Suppressor macrophage treated with lipopolysaccharide for 4 hours (primary cell): ENCODE measurements around the gene PAX2.

ENCODE experiments used
- DNase-seq: peaks from one replicate; pipeline ENCODE4 v3.0.0-alpha.2; 2020

The PAX2 gene

DNA sequence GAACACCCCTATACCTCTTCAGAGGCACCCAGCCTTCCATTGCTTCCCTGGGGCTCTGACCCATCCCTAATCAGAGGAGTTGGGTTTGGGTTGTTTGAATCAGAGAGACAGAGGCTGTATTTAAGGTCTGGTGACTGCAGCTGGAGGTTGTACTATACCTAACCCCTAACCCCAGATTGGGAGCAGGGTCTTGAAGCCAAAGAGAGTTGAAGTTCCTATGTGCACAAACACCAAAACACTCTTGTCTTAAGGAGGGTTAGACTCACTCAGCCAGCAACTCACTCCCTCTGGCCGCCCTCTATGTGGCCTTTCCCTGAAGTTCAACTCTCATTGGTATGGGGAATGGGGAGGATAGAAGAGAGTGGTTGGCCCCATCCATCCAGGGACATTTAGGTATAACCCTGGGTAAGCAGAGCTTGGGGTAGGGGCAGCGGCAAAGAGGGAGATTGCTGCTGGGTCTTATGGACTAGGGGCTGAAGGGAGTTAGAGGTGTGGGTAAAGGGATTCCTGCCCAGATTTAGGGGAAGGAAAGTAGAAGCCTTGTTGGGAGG lies 80.0 kb downstream of the PAX2 start:
- DNase-seq, result no peak

- DNase-seq, result no peak
Observed at GRCh38 chr10:100826031-100826651, 80.8 kb downstream of the PAX2 start.

GRCh38 chr10:100826661-100826982 lies 81.2 kb downstream of the PAX2 start:
- no peak for DNase-seq

DNA sequence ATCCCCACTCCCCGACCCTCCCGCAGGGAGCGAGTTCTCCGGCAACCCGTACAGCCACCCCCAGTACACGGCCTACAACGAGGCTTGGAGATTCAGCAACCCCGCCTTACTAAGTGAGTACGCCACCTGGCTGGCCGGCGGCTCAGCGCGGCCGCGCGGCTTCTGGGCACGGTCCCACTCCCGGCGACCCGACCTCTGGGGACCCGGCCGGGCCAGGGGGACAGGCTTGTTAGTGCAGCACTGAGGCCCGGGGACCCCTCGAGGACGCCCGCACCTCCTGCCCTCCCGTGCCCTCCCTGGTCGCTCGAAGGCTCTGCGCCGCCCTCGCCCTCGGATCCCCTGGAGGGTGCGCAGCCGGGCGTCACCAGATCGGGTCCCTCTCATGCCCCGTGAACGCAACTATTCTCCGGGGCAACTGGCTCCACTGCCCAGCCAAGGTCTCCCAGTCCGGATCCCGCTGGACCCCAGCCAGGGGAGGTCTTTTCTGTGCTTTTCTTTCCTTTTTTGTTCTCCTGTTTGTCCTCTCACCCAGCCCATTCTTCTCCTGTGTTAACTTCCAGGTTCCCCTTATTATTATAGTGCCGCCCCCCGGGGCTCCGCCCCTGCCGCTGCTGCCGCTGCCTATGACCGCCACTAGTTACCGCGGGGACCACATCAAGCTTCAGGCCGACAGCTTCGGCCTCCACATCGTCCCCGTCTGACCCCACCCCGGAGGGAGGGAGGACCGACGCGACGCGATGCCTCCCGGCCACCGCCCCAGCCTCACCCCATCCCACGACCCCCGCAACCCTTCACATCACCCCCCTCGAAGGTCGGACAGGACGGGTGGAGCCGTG lies 81.8 kb downstream of the PAX2 start:
- DNase-seq, result no peak

DNA sequence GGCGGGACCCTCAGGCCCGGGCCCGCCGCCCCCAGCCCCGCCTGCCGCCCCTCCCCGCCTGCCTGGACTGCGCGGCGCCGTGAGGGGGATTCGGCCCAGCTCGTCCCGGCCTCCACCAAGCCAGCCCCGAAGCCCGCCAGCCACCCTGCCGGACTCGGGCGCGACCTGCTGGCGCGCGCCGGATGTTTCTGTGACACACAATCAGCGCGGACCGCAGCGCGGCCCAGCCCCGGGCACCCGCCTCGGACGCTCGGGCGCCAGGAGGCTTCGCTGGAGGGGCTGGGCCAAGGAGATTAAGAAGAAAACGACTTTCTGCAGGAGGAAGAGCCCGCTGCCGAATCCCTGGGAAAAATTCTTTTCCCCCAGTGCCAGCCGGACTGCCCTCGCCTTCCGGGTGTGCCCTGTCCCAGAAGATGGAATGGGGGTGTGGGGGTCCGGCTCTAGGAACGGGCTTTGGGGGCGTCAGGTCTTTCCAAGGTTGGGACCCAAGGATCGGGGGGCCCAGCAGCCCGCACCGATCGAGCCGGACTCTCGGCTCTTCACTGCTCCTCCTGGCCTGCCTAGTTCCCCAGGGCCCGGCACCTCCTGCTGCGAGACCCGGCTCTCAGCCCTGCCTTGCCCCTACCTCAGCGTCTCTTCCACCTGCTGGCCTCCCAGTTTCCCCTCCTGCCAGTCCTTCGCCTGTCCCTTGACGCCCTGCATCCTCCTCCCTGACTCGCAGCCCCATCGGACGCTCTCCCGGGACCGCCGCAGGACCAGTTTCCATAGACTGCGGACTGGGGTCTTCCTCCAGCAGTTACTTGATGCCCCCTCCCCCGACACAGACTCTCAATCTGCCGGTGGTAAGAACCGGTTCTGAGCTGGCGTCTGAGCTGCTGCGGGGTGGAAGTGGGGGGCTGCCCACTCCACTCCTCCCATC lies 82.7 kb downstream of the PAX2 start:
- peak; percentile 40 for DNase-seq

DNA sequence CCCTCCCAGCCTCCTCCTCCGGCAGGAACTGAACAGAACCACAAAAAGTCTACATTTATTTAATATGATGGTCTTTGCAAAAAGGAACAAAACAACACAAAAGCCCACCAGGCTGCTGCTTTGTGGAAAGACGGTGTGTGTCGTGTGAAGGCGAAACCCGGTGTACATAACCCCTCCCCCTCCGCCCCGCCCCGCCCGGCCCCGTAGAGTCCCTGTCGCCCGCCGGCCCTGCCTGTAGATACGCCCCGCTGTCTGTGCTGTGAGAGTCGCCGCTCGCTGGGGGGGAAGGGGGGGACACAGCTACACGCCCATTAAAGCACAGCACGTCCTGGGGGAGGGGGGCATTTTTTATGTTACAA lies 83.3 kb downstream of the PAX2 start:
- DNase-seq, result no peak

DNA sequence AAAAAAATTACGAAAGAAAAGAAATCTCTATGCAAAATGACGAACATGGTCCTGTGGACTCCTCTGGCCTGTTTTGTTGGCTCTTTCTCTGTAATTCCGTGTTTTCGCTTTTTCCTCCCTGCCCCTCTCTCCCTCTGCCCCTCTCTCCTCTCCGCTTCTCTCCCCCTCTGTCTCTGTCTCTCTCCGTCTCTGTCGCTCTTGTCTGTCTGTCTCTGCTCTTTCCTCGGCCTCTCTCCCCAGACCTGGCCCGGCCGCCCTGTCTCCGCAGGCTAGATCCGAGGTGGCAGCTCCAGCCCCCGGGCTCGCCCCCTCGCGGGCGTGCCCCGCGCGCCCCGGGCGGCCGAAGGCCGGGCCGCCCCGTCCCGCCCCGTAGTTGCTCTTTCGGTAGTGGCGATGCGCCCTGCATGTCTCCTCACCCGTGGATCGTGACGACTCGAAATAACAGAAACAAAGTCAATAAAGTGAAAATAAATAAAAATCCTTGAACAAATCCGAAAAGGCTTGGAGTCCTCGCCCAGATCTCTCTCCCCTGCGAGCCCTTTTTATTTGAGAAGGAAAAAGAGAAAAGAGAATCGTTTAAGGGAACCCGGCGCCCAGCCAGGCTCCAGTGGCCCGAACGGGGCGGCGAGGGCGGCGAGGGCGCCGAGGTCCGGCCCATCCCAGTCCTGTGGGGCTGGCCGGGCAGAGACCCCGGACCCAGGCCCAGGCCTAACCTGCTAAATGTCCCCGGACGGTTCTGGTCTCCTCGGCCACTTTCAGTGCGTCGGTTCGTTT lies 83.9 kb downstream of the PAX2 start:
- no peak for DNase-seq

DNA sequence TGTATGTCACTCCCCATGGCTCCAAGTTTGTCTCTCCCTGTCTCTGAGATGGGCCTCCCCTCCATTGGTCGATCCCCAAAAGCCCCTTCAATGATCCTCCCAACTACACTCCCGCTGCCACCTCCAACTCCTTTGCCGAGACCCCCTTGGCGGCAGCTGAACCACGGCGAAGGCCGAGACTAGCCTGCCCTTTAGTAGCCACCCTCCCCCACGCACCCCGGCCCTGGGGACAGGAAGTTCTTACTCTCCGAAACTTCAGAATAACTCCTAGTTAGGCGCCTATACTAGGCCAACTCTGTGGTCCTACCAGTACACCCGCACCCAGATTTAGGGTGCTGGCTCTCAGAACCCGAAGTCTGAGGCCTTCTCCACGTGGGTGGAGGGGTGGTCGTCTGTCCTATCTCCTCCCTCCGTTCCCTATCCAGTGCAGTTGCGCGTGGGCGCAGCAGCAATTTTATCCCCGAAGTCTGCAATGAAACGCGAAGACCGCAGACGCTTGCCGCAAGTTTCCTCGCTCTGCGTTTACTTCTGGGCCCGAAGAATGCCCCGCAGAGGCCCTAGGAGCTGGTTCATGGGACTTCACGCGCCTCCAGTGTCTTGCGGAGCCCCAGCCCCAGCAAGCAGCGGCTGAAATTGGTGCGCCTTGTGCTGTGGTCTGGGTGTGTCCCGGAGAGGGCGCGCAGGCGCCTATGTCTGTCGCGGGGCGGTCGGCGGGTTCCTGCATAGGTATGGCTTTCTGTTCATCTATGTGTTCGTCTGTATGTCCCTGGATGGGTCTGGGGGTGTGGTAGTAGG lies 84.7 kb downstream of the PAX2 start:
- no peak for DNase-seq

- no peak for DNase-seq
Observed at GRCh38 chr10:100830728-100831111, 85.3 kb downstream of the PAX2 start.

- no peak for DNase-seq
Observed at GRCh38 chr10:100831742-100832141, 86.4 kb downstream of the PAX2 start.

DNA sequence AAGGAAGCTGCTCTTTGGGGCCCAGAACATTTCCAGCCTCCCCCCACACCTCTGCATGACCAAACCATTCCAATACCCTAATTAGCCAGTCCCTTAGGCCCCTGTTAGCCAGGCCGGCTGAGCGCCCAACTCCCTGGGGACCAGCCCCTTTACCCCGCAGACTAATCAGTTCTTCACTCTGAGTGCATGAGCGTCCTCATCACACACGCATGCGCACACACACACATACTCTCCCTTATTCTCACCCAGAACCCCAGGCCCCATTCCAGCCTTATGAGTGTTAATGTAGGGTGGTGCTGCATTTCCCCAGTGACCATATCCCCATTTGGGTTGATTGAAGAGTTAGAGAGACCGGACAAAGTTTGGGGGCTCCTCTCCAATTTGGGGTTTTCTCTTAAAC lies 90.4 kb downstream of the PAX2 start:
- DNase-seq, result no peak

GRCh38 chr10:100836891-100837290 lies 91.5 kb downstream of the PAX2 start:
- no peak for DNase-seq

DNA sequence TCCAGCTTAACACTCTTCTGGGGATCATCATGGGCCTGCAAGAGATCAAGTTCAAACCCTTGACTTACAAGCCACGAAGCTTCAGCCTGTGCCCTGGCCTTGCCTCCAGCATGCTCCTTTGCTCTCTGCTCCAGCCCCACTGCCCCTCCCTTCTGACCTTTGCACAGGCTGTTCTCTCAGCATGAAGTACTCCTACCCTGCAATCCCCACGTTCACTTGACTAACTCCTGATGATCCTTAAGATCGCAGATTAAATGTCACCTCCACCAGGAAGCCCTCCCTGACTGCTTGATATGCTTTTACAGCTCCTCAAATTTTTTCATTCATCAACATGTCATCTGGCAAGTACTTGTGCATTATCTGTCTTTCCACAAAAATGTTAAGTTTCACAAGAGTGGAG lies 91.9 kb downstream of the PAX2 start:
- DNase-seq, result no peak

GRCh38 chr10:100838986-100839385 lies 93.6 kb downstream of the PAX2 start:
- DNase-seq, result no peak

DNA sequence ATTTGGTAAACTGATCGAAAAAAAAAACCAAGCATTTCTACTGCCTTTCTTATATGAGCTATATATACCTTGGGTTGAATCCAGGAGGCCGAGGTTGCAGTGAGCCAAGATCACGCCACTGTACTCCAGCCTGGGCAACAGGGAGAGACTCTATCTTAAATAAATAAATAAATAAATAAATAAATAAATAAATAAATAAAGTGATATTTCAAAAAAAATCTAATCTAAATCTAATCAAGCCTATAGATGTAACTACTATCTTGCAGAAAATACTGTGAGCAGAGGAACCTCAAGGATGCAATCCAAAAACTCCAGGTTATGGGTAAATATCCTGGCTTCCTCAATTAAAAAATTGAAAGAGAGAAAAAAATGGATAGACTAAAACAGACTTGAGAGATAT lies 96.1 kb downstream of the PAX2 start:
- no peak for DNase-seq

DNA sequence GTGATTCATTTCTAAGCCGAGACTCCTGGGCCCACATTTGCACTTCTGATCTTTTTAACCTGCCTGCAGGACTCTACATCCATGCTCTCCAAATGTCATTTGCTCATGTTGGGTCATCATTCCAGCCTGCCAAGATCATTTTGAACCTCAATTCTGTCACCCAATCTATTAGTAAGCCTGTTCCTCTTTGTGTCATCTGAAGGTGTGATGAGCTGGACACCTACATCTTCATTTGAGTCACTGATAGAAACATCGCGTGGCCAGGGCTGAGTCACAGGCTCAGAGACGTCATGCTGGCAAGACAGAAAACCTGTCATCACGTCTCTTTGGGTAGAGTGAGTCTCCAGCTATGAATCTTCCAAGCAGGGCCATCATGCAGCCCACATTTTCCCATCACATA lies 102.1 kb downstream of the PAX2 start:
- DNase-seq, result no peak

GRCh38 chr10:100848770-100849169 lies 103.4 kb downstream of the PAX2 start:
- no peak for DNase-seq

- DNase-seq, result no peak
Observed at GRCh38 chr10:100858261-100858660, 112.9 kb downstream of the PAX2 start.

DNA sequence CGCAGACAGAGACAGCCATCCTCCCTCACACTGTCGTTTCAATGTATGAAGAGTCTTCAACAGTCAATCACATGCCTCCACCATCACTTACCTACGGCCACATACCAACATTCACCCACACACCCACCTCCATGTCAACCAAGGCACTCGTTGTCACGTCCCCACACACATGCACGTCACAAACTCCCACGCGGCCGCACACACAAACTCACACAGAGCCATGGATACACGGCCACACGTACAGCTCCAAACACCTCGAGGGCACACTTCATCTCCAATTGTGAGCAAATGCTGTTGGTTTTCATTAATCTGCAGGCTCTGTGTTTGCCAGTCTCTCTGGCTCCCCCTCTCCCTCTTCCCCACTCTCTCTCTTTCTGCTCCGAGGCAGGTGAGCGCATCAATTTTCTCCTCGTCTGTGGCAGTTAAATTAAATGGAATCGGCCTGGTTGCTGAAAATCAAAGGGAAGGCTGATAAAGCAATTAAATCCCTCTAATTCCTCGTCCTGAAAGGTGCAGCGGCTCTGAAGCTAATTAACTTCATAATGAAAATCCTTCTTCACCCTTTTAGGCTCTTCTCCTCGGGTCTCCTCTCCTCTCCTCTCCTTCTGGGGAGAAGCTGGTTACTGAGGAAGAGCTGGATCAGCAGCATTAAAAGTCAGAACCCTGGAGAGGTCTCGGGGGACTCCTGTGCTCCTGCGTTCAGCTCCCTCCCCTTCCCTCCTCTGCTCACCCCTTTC lies 113.5 kb downstream of the PAX2 start:
- DNase-seq, result no peak

DNA sequence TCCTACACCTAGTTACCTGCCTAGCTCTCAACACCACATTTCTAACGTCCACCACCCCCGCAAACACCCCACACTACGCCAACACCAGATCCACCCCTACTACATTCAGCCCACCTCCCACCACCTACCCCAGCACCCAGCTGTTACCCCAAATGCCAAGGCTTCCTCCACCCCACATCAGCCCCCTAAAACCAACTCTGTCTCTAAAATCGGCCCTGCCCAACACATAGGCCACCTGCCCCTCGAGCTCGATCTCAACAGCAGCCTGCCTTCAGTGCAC lies 114.0 kb downstream of the PAX2 start:
- no peak for DNase-seq

- no peak for DNase-seq
Observed at GRCh38 chr10:100863433-100863832, 118.1 kb downstream of the PAX2 start.
